ENCODE data around the gene OXSM.

The OXSM gene

GRCh38 chr3:25803833-25804232 is 13.9 kb downstream of the OXSM start:
- Histone ChIP-seq H3K4me1 (ENCODE audit: control insufficient read depth, insufficient read depth, low read length) (no peaks in the 10 kb centered on the region), H3K9ac (ENCODE audit: low read length in 2 of 2) (no peak overlapping the region), H3K27ac (ENCODE audit: low read length) (no peak overlapping the region), H3K4me3 (ENCODE audit: low read length in 2 of 2) (no peak overlapping the region), H3K27me3 (ENCODE audit: control insufficient read depth in 1 of 2, insufficient read depth in 2 of 2, low read length in 2 of 2) (no peaks in the 10 kb centered on the region), H3K36me3 (ENCODE audit: control insufficient read depth in 2 of 2, insufficient read depth in 2 of 2, low read length in 2 of 2) (no peaks in the 10 kb centered on the region), H3K9me3 (ENCODE audit: control insufficient read depth in 2 of 2, low read length in 2 of 2) (no peaks in the 10 kb centered on the region)

GRCh38 chr3:25804676-25805075 is 14.8 kb downstream of the OXSM start:
- H3K9ac ChIP-seq (ENCODE audit: low read length in 2 of 2): no peak overlapping the region
- no peaks in the 10 kb centered on the region for H3K9me3 ChIP-seq (ENCODE audit: control insufficient read depth in 2 of 2, low read length in 2 of 2)
- no peaks in the 10 kb centered on the region for H3K4me1 ChIP-seq (ENCODE audit: control insufficient read depth, insufficient read depth, low read length)
- no peak overlapping the region for H3K4me3 ChIP-seq (ENCODE audit: low read length in 2 of 2)
- no peaks in the 10 kb centered on the region for H3K36me3 ChIP-seq (ENCODE audit: control insufficient read depth in 2 of 2, insufficient read depth in 2 of 2, low read length in 2 of 2)
- no peaks in the 10 kb centered on the region for H3K27me3 ChIP-seq (ENCODE audit: control insufficient read depth in 1 of 2, insufficient read depth in 2 of 2, low read length in 2 of 2)
- H3K27ac ChIP-seq (ENCODE audit: low read length): no peak overlapping the region

GRCh38 chr3:25812644-25813043 is 22.8 kb downstream of the OXSM start:
- Histone ChIP-seq H3K9me3 (ENCODE audit: control insufficient read depth in 2 of 2, low read length in 2 of 2) (no peaks in the 10 kb centered on the region), H3K27ac (ENCODE audit: low read length) (no peak overlapping the region), H3K9ac (ENCODE audit: low read length in 2 of 2) (no peak overlapping the region), H3K27me3 (ENCODE audit: control insufficient read depth in 1 of 2, insufficient read depth in 2 of 2, low read length in 2 of 2) (no peaks in the 10 kb centered on the region), H3K4me3 (ENCODE audit: low read length in 2 of 2) (no peak overlapping the region), H3K36me3 (ENCODE audit: control insufficient read depth in 2 of 2, insufficient read depth in 2 of 2, low read length in 2 of 2) (no peaks in the 10 kb centered on the region), H3K4me1 (ENCODE audit: control insufficient read depth, insufficient read depth, low read length) (no peaks in the 10 kb centered on the region)

GRCh38 chr3:25817107-25817506 is 27.2 kb downstream of the OXSM start:
- H3K27ac ChIP-seq (ENCODE audit: low read length): no peak overlapping the region
- H3K4me1 ChIP-seq (ENCODE audit: control insufficient read depth, insufficient read depth, low read length): no peaks in the 10 kb centered on the region
- no peaks in the 10 kb centered on the region for H3K36me3 ChIP-seq (ENCODE audit: control insufficient read depth in 2 of 2, insufficient read depth in 2 of 2, low read length in 2 of 2)
- H3K9me3 ChIP-seq (ENCODE audit: control insufficient read depth in 2 of 2, low read length in 2 of 2): no peaks in the 10 kb centered on the region
- H3K4me3 ChIP-seq (ENCODE audit: low read length in 2 of 2): no peak overlapping the region
- no peaks in the 10 kb centered on the region for H3K27me3 ChIP-seq (ENCODE audit: control insufficient read depth in 1 of 2, insufficient read depth in 2 of 2, low read length in 2 of 2)
- no peak overlapping the region for H3K9ac ChIP-seq (ENCODE audit: low read length in 2 of 2)

- Histone ChIP-seq H3K9me3 (ENCODE audit: control insufficient read depth in 2 of 2, low read length in 2 of 2) (no peaks in the 10 kb centered on the region), H3K27ac (ENCODE audit: low read length) (no peak overlapping the region), H3K36me3 (ENCODE audit: control insufficient read depth in 2 of 2, insufficient read depth in 2 of 2, low read length in 2 of 2) (no peaks in the 10 kb centered on the region), H3K4me3 (ENCODE audit: low read length in 2 of 2) (no peak overlapping the region), H3K27me3 (ENCODE audit: control insufficient read depth in 1 of 2, insufficient read depth in 2 of 2, low read length in 2 of 2) (no peaks in the 10 kb centered on the region), H3K4me1 (ENCODE audit: control insufficient read depth, insufficient read depth, low read length) (no peaks in the 10 kb centered on the region), H3K9ac (ENCODE audit: low read length in 2 of 2) (no peak overlapping the region)
Observed at GRCh38 chr3:25817638-25818037, 27.7 kb downstream of the OXSM start.

- H3K36me3 ChIP-seq (ENCODE audit: control insufficient read depth in 2 of 2, insufficient read depth in 2 of 2, low read length in 2 of 2): no peaks in the 10 kb centered on the region
- no peak overlapping the region for H3K4me3 ChIP-seq (ENCODE audit: low read length in 2 of 2)
- H3K4me1 ChIP-seq (ENCODE audit: control insufficient read depth, insufficient read depth, low read length): no peaks in the 10 kb centered on the region
- H3K27me3 ChIP-seq (ENCODE audit: control insufficient read depth in 1 of 2, insufficient read depth in 2 of 2, low read length in 2 of 2): no peaks in the 10 kb centered on the region
- no peak overlapping the region for H3K27ac ChIP-seq (ENCODE audit: low read length)
- no peaks in the 10 kb centered on the region for H3K9me3 ChIP-seq (ENCODE audit: control insufficient read depth in 2 of 2, low read length in 2 of 2)
- no peak overlapping the region for H3K9ac ChIP-seq (ENCODE audit: low read length in 2 of 2)
Observed at GRCh38 chr3:25818335-25818734, 28.4 kb downstream of the OXSM start.

- H3K4me1 ChIP-seq (ENCODE audit: control insufficient read depth, insufficient read depth, low read length): no peaks in the 10 kb centered on the region
- H3K27me3 ChIP-seq (ENCODE audit: control insufficient read depth in 1 of 2, insufficient read depth in 2 of 2, low read length in 2 of 2): no peaks in the 10 kb centered on the region
- H3K36me3 ChIP-seq (ENCODE audit: control insufficient read depth in 2 of 2, insufficient read depth in 2 of 2, low read length in 2 of 2): no peaks in the 10 kb centered on the region
- no peak overlapping the region for H3K27ac ChIP-seq (ENCODE audit: low read length)
- no peak overlapping the region for H3K4me3 ChIP-seq (ENCODE audit: low read length in 2 of 2)
- H3K9ac ChIP-seq (ENCODE audit: low read length in 2 of 2): no peak overlapping the region
- H3K9me3 ChIP-seq (ENCODE audit: control insufficient read depth in 2 of 2, low read length in 2 of 2): no peaks in the 10 kb centered on the region
Observed at GRCh38 chr3:25820366-25820765, 30.5 kb downstream of the OXSM start.

GRCh38 chr3:25820816-25821486 is 31.1 kb downstream of the OXSM start:
- Histone ChIP-seq H3K36me3 (ENCODE audit: control insufficient read depth in 2 of 2, insufficient read depth in 2 of 2, low read length in 2 of 2) (no peaks in the 10 kb centered on the region), H3K27ac (ENCODE audit: low read length) (no peak overlapping the region), H3K9ac (ENCODE audit: low read length in 2 of 2) (no peak overlapping the region), H3K27me3 (ENCODE audit: control insufficient read depth in 1 of 2, insufficient read depth in 2 of 2, low read length in 2 of 2) (no peaks in the 10 kb centered on the region), H3K9me3 (ENCODE audit: control insufficient read depth in 2 of 2, low read length in 2 of 2) (no peaks in the 10 kb centered on the region), H3K4me1 (ENCODE audit: control insufficient read depth, insufficient read depth, low read length) (no peaks in the 10 kb centered on the region), H3K4me3 (ENCODE audit: low read length in 2 of 2) (no peak overlapping the region)

GRCh38 chr3:25821746-25822573 is 32.1 kb downstream of the OXSM start:
- Histone ChIP-seq H3K4me1 (ENCODE audit: control insufficient read depth, insufficient read depth, low read length) (no peaks in the 10 kb centered on the region), H3K9me3 (ENCODE audit: control insufficient read depth in 2 of 2, low read length in 2 of 2) (no peaks in the 10 kb centered on the region), H3K9ac (ENCODE audit: low read length in 2 of 2) (no peak overlapping the region)

GRCh38 chr3:25823314-25823713 is 33.4 kb downstream of the OXSM start:
- H3K4me1 ChIP-seq (ENCODE audit: control insufficient read depth, insufficient read depth, low read length): no peaks in the 10 kb centered on the region
- no peak overlapping the region for H3K4me3 ChIP-seq (ENCODE audit: low read length in 2 of 2)
- H3K27ac ChIP-seq (ENCODE audit: low read length): no peak overlapping the region
- no peaks in the 10 kb centered on the region for H3K36me3 ChIP-seq (ENCODE audit: control insufficient read depth in 2 of 2, insufficient read depth in 2 of 2, low read length in 2 of 2)
- no peaks in the 10 kb centered on the region for H3K27me3 ChIP-seq (ENCODE audit: control insufficient read depth in 1 of 2, insufficient read depth in 2 of 2, low read length in 2 of 2)
- no peak overlapping the region for H3K9ac ChIP-seq (ENCODE audit: low read length in 2 of 2)
- H3K9me3 ChIP-seq (ENCODE audit: control insufficient read depth in 2 of 2, low read length in 2 of 2): no peaks in the 10 kb centered on the region

More at GRCh38 chr3:25821746-25822573, 32.1 kb downstream of the OXSM start:
- H3K4me3 ChIP-seq (ENCODE audit: low read length in 2 of 2): no peak overlapping the region
- H3K36me3 ChIP-seq (ENCODE audit: control insufficient read depth in 2 of 2, insufficient read depth in 2 of 2, low read length in 2 of 2): no peaks in the 10 kb centered on the region
- H3K27me3 ChIP-seq (ENCODE audit: control insufficient read depth in 1 of 2, insufficient read depth in 2 of 2, low read length in 2 of 2): no peaks in the 10 kb centered on the region
- no peak overlapping the region for H3K27ac ChIP-seq (ENCODE audit: low read length)

- H3K27ac ChIP-seq (ENCODE audit: low read length): no peak overlapping the region
- H3K36me3 ChIP-seq (ENCODE audit: control insufficient read depth in 2 of 2, insufficient read depth in 2 of 2, low read length in 2 of 2): no peaks in the 10 kb centered on the region
- no peaks in the 10 kb centered on the region for H3K27me3 ChIP-seq (ENCODE audit: control insufficient read depth in 1 of 2, insufficient read depth in 2 of 2, low read length in 2 of 2)
- H3K9ac ChIP-seq (ENCODE audit: low read length in 2 of 2): no peak overlapping the region
- H3K9me3 ChIP-seq (ENCODE audit: control insufficient read depth in 2 of 2, low read length in 2 of 2): no peaks in the 10 kb centered on the region
- H3K4me3 ChIP-seq (ENCODE audit: low read length in 2 of 2): no peak overlapping the region
- H3K4me1 ChIP-seq (ENCODE audit: control insufficient read depth, insufficient read depth, low read length): no peaks in the 10 kb centered on the region
Observed at GRCh38 chr3:25826510-25826909, 36.6 kb downstream of the OXSM start.

All from stomach smooth muscle (tissue), 2 donors.